B cell (primary cell): Measurements from ENCODE around the gene KIAA0825.

Source experiments
- EZH2 ChIP-seq: IDR thresholded peaks from 2 replicates; pipeline ENCODE4 v1.6.1; 2012; ENCODE audit warnings: borderline replicate concordance, low read depth, mild to moderate bottlenecking, moderate library complexity, low read length; ENCODE audit not compliant: insufficient read depth, poor library complexity, severe bottlenecking
- TF ChIP-seq, protein P1 (sequence below): fragments of 200-600 bp; IDR thresholded peaks from one replicate; pipeline ENCODE4 v1.8.0; 2022; ENCODE audit warnings: antibody characterized with exemption, mild to moderate bottlenecking

DNA sequence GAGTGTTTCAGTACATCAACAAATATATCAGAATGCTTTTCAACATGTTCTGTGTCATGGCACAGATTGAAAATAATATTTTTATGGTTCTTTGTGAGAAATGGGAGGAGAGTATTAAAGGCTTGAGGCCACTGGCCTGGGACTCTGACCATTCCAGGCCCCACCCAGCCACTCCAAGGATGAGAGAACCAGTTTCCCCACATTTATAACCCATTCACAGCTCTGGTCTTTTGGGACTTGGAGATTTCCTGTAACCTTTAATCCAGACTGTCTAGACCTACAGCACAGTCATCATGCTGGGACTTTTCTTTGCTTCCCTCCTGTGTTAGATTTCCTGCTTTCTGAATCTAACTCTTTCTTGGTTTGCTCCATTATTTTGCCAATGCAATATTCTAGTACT lies 389.6 kb downstream of the KIAA0825 start:
- TF ChIP-seq, protein P1, sequence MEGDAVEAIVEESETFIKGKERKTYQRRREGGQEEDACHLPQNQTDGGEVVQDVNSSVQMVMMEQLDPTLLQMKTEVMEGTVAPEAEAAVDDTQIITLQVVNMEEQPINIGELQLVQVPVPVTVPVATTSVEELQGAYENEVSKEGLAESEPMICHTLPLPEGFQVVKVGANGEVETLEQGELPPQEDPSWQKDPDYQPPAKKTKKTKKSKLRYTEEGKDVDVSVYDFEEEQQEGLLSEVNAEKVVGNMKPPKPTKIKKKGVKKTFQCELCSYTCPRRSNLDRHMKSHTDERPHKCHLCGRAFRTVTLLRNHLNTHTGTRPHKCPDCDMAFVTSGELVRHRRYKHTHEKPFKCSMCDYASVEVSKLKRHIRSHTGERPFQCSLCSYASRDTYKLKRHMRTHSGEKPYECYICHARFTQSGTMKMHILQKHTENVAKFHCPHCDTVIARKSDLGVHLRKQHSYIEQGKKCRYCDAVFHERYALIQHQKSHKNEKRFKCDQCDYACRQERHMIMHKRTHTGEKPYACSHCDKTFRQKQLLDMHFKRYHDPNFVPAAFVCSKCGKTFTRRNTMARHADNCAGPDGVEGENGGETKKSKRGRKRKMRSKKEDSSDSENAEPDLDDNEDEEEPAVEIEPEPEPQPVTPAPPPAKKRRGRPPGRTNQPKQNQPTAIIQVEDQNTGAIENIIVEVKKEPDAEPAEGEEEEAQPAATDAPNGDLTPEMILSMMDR, result no peak
- no peak for TF ChIP-seq EZH2
